ENCODE data around the gene SLC2A4RG. TPM values are rescaled to one million over a fixed set of nuclear protein-coding genes. Genes with fewer than 3 reads are reported as not detected.

The SLC2A4RG gene
- total RNA-seq, 4 donors from 2014 or later, result 10.5 to 120 (median 41.0) TPM

- H3K9me3 ChIP-seq, result no peaks in the 10 kb centered on the region
Measured at GRCh38 chr20:63731410-63731809, 8.2 kb upstream of the SLC2A4RG start.

GRCh38 chr20:63732118-63733095 is 7.2 kb upstream of the SLC2A4RG start:
- TF ChIP-seq CTCF (IDR thresholded peaks at IDR 0.05) (no peak), POLR2A (IDR thresholded peaks at IDR 0.05) (no peak)
- Histone ChIP-seq H3K9me3 (no peaks in the 10 kb centered on the region), H3K27ac (no peak overlapping the region), H3K36me3 (no peaks in the 10 kb centered on the region), H3K27me3 (no peaks in the 10 kb centered on the region), H3K4me1 (peaks cover 0 to 1% of the 10 kb centered on the region in 2 donors), H3K4me3 (no peak overlapping the region)
- intact Hi-C loops (cut with DNase I; ENCODE audit: low total_unique reads), result no loop called here
- no peak for DNase-seq

More at GRCh38 chr20:63731410-63731809, 8.2 kb upstream of the SLC2A4RG start:
- Histone ChIP-seq H3K27me3 (no peaks in the 10 kb centered on the region), H3K4me1 (no peaks in the 10 kb centered on the region), H3K27ac (no peak overlapping the region), H3K36me3 (no peaks in the 10 kb centered on the region), H3K4me3 (no peak overlapping the region)
- intact Hi-C loops (cut with DNase I; ENCODE audit: low total_unique reads), result no loop called here
- no peak for DNase-seq
- TF ChIP-seq POLR2A (IDR thresholded peaks at IDR 0.05) (no peak), CTCF (IDR thresholded peaks at IDR 0.05) (no peak)

DNA sequence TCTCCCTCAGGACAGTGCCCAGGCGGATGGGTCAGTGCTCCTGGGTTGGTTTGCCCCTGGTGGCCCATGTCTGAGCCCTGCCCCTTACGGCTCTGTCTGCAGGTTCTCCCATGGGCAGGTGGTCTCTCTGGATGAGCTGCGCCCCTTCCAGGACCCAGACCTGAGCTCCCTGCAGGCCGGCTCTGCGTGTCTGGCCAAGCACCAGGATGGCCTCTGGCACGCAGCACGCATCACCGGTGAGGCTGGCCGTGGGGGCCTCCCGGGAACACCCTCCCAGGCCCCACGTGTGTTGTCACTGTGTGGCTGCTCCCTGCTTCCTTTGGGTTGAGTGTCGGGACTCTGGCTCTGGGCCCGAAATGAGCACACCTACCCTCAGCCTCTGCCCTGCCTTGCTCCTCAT is 6.5 kb upstream of the SLC2A4RG start:
- no peak for DNase-seq
- no peaks in the 10 kb centered on the region for H3K9me3 ChIP-seq
- TF ChIP-seq POLR2A (IDR thresholded peaks at IDR 0.05) (no peak), CTCF (IDR thresholded peaks at IDR 0.05) (no peak)
- H3K4me3 ChIP-seq, result no peak overlapping the region
- H3K27me3 ChIP-seq, result no peaks in the 10 kb centered on the region
- intact Hi-C loops (cut with DNase I; ENCODE audit: low total_unique reads), result no loop called here
- H3K36me3 ChIP-seq, result no peaks in the 10 kb centered on the region
- no peak overlapping the region for H3K27ac ChIP-seq
- H3K4me1 ChIP-seq, result peaks cover 0 to 8% of the 10 kb centered on the region in 2 donors

- no peak overlapping the region for H3K27ac ChIP-seq
- intact Hi-C loops (cut with DNase I; ENCODE audit: low total_unique reads), result no loop called here
- H3K36me3 ChIP-seq, result no peaks in the 10 kb centered on the region
- H3K27me3 ChIP-seq, result no peaks in the 10 kb centered on the region
- TF ChIP-seq CTCF (IDR thresholded peaks at IDR 0.05), result no peak
- TF ChIP-seq POLR2A (IDR thresholded peaks at IDR 0.05), result no peak
- no peak for DNase-seq
- H3K9me3 ChIP-seq, result no peaks in the 10 kb centered on the region
- no peak overlapping the region for H3K4me3 ChIP-seq
- peaks cover 0 to 13% of the 10 kb centered on the region in 2 donors for H3K4me1 ChIP-seq
Measured at GRCh38 chr20:63733579-63734081, 5.9 kb upstream of the SLC2A4RG start.
